A673 (cell line): ENCODE results near the gene SDHA.

Source experiments
- EZH2 ChIP-seq: fragments of 200-600 bp; sonication (generic); IDR thresholded peaks from 2 replicates; pipeline ENCODE4 v1.6.1; 2017; ENCODE audit warnings: borderline replicate concordance, low read depth, mild to moderate bottlenecking, mixed read lengths, antibody characterized with exemption, low read length; ENCODE audit not compliant: poor library complexity, severe bottlenecking
- TF ChIP-seq, protein P1 (sequence below): fragments of 300-800, 200-600 bp; sonication (generic); conservative IDR thresholded peaks from 2 replicates; pipeline ENCODE4 v1.5.1; 2017; ENCODE audit warnings: low read depth, mild to moderate bottlenecking, antibody characterized with exemption, low read length, moderate library complexity, mixed read lengths

- TF ChIP-seq, protein P1, sequence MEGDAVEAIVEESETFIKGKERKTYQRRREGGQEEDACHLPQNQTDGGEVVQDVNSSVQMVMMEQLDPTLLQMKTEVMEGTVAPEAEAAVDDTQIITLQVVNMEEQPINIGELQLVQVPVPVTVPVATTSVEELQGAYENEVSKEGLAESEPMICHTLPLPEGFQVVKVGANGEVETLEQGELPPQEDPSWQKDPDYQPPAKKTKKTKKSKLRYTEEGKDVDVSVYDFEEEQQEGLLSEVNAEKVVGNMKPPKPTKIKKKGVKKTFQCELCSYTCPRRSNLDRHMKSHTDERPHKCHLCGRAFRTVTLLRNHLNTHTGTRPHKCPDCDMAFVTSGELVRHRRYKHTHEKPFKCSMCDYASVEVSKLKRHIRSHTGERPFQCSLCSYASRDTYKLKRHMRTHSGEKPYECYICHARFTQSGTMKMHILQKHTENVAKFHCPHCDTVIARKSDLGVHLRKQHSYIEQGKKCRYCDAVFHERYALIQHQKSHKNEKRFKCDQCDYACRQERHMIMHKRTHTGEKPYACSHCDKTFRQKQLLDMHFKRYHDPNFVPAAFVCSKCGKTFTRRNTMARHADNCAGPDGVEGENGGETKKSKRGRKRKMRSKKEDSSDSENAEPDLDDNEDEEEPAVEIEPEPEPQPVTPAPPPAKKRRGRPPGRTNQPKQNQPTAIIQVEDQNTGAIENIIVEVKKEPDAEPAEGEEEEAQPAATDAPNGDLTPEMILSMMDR: no peak
- TF ChIP-seq EZH2: no peak
Measured at GRCh38 chr5:191036-191948, 26.8 kb upstream of the SDHA start, which contains the start of gene LRRC14B.
